ENCODE results near the gene FAM20A. TPM values are rescaled to one million over a fixed set of nuclear protein-coding genes. Genes with fewer than 3 reads are reported as not detected.

FAM20A gene
- total and polyA plus RNA-seq, 2 of the 8 experiments (the other 6 are each of a cell fraction or from before 2014, with no cell fraction given): 3.6 to 11.9 TPM

- TF ChIP-seq USF2 (IDR thresholded peaks at IDR 0.05; ENCODE audit: low read length): no peak
- TF ChIP-seq, protein P1, sequence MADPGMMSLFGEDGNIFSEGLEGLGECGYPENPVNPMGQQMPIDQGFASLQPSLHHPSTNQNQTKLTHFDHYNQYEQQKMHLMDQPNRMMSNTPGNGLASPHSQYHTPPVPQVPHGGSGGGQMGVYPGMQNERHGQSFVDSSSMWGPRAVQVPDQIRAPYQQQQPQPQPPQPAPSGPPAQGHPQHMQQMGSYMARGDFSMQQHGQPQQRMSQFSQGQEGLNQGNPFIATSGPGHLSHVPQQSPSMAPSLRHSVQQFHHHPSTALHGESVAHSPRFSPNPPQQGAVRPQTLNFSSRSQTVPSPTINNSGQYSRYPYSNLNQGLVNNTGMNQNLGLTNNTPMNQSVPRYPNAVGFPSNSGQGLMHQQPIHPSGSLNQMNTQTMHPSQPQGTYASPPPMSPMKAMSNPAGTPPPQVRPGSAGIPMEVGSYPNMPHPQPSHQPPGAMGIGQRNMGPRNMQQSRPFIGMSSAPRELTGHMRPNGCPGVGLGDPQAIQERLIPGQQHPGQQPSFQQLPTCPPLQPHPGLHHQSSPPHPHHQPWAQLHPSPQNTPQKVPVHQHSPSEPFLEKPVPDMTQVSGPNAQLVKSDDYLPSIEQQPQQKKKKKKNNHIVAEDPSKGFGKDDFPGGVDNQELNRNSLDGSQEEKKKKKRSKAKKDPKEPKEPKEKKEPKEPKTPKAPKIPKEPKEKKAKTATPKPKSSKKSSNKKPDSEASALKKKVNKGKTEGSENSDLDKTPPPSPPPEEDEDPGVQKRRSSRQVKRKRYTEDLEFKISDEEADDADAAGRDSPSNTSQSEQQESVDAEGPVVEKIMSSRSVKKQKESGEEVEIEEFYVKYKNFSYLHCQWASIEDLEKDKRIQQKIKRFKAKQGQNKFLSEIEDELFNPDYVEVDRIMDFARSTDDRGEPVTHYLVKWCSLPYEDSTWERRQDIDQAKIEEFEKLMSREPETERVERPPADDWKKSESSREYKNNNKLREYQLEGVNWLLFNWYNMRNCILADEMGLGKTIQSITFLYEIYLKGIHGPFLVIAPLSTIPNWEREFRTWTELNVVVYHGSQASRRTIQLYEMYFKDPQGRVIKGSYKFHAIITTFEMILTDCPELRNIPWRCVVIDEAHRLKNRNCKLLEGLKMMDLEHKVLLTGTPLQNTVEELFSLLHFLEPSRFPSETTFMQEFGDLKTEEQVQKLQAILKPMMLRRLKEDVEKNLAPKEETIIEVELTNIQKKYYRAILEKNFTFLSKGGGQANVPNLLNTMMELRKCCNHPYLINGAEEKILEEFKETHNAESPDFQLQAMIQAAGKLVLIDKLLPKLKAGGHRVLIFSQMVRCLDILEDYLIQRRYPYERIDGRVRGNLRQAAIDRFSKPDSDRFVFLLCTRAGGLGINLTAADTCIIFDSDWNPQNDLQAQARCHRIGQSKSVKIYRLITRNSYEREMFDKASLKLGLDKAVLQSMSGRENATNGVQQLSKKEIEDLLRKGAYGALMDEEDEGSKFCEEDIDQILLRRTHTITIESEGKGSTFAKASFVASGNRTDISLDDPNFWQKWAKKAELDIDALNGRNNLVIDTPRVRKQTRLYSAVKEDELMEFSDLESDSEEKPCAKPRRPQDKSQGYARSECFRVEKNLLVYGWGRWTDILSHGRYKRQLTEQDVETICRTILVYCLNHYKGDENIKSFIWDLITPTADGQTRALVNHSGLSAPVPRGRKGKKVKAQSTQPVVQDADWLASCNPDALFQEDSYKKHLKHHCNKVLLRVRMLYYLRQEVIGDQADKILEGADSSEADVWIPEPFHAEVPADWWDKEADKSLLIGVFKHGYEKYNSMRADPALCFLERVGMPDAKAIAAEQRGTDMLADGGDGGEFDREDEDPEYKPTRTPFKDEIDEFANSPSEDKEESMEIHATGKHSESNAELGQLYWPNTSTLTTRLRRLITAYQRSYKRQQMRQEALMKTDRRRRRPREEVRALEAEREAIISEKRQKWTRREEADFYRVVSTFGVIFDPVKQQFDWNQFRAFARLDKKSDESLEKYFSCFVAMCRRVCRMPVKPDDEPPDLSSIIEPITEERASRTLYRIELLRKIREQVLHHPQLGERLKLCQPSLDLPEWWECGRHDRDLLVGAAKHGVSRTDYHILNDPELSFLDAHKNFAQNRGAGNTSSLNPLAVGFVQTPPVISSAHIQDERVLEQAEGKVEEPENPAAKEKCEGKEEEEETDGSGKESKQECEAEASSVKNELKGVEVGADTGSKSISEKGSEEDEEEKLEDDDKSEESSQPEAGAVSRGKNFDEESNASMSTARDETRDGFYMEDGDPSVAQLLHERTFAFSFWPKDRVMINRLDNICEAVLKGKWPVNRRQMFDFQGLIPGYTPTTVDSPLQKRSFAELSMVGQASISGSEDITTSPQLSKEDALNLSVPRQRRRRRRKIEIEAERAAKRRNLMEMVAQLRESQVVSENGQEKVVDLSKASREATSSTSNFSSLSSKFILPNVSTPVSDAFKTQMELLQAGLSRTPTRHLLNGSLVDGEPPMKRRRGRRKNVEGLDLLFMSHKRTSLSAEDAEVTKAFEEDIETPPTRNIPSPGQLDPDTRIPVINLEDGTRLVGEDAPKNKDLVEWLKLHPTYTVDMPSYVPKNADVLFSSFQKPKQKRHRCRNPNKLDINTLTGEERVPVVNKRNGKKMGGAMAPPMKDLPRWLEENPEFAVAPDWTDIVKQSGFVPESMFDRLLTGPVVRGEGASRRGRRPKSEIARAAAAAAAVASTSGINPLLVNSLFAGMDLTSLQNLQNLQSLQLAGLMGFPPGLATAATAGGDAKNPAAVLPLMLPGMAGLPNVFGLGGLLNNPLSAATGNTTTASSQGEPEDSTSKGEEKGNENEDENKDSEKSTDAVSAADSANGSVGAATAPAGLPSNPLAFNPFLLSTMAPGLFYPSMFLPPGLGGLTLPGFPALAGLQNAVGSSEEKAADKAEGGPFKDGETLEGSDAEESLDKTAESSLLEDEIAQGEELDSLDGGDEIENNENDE (IDR thresholded peaks at IDR 0.05; ENCODE audit: insufficient replicate concordance, low read length): no peak
Observed at GRCh38 chr17:68627956-68628575, 26.9 kb upstream of the FAM20A start (continued).
